GM12878 (cell line): ENCODE measurements around the gene EMX1. TPM values are rescaled to one million over a fixed set of nuclear protein-coding genes. Genes with fewer than 3 reads are reported as not detected.

Source experiments
- ATAC-seq: fragments of 200-7000 bp; cut with Tn5 transposase; 3 replicates; pipeline ENCODE4 v1.9.1; 2020; ENCODE audit warnings: mild to moderate bottlenecking, moderate library complexity
- BruUV-seq: library from RNA; stranded (reverse); fragments of 400-500 nt; replicated peaks from 2 replicates; lab custom pipeline; 2021; lab: Mats Ljungman, UMichigan
- CTCF ChIA-PET: fragments of 300-600 bp; sonication (Branson Sonifier 250); formaldehyde crosslinking; extraction: SDS; loops from one replicate; lab custom pipeline; 2021; ENCODE audit warnings: inconsistent platforms; lab: Yijun Ruan, JAX
- POLR2A ChIA-PET: fragments of 350-600 bp; formaldehyde crosslinking; extraction: SDS; loops from one replicate; lab custom pipeline; 2021; ENCODE audit warnings: inconsistent platforms; lab: Charles Lee
- RAD21 ChIA-PET: fragments of 300-600 bp; sonication (Branson Sonifier 250); formaldehyde crosslinking; loops from one replicate; lab custom pipeline; 2023; ENCODE audit warnings: antibody characterized with exemption; ENCODE audit not compliant: unreplicated experiment; lab: Charles Lee
- SMC1A ChIA-PET: fragments of 300-600 bp; sonication (Branson Sonifier 250); formaldehyde crosslinking; loops from one replicate; lab custom pipeline; 2023; ENCODE audit not compliant: unreplicated experiment, uncharacterized antibody; lab: Charles Lee
- DNase-seq: peaks from one replicate; pipeline ENCODE4 v3.0.0-alpha.2; 2011; ENCODE audit warnings: low read depth, low spot score
- FAIRE-seq: peaks from 3 replicates; lab custom pipeline; 2011; peaks lifted over from hg19 to GRCh38; lab: Jason Lieb, UNC
- H2AFZ ChIP-seq: 2 replicates; pipeline ENCODE4 v1.6.0; 2011; ENCODE audit warnings: low read depth, low read length, control low read depth; ENCODE audit not compliant: control insufficient read depth
- H3K27ac ChIP-seq: 2 replicates; pipeline ENCODE4 v1.5.1; 2011; ENCODE audit warnings: control low read depth; ENCODE audit not compliant: control insufficient read depth, insufficient read depth
- H3K27me3 ChIP-seq, 2 experiments: replicated peaks in 1 of 2; 2 replicates each; pipeline versions ENCODE4 v1.6.0 to v1.6.1; 2011; ENCODE audit warnings: low read length in 1 of 2; ENCODE audit not compliant: control insufficient read depth in 2 of 2, insufficient read depth in 2 of 2
- H3K36me3 ChIP-seq, 2 experiments: 2 replicates each; pipeline ENCODE4 v1.5.1; 2011; ENCODE audit warnings: low read length in 1 of 2; ENCODE audit not compliant: control insufficient read depth in 2 of 2, insufficient read depth in 2 of 2
- H3K4me1 ChIP-seq: 2 replicates; pipeline ENCODE4 v1.6.1; 2011; ENCODE audit warnings: mild to moderate bottlenecking, low read length, moderate library complexity, mixed read lengths; ENCODE audit not compliant: control insufficient read depth, insufficient read depth
- H3K4me2 ChIP-seq: 2 replicates; pipeline ENCODE4 v1.6.0; 2011; ENCODE audit warnings: control low read depth; ENCODE audit not compliant: control insufficient read depth, insufficient read depth
- H3K4me3 ChIP-seq: fragments of 200-600 bp; sonication (generic); 2 replicates; pipeline ENCODE4 v1.5.1; 2016
- H3K79me2 ChIP-seq: 2 replicates; pipeline ENCODE4 v1.6.0; 2011; ENCODE audit warnings: low read length; ENCODE audit not compliant: control insufficient read depth, insufficient read depth
- H3K9ac ChIP-seq: 2 replicates; pipeline ENCODE4 v1.8.0; 2011; ENCODE audit warnings: low read length, control low read depth, mixed read lengths; ENCODE audit not compliant: control insufficient read depth, insufficient read depth
- H3K9me3 ChIP-seq: replicated peaks from 3 replicates; pipeline ENCODE4 v1.5.1; 2011; ENCODE audit warnings: mild to moderate bottlenecking, low read length; ENCODE audit not compliant: control insufficient read depth, insufficient read depth
- H4K20me1 ChIP-seq: 2 replicates; pipeline ENCODE4 v1.6.0; 2011; ENCODE audit not compliant: control insufficient read depth, insufficient read depth
- ATF3 ChIP-seq: IDR thresholded peaks from 2 replicates; pipeline ENCODE4 v1.6.1; 2011; ENCODE audit warnings: low read depth, mild to moderate bottlenecking, low read length, moderate library complexity, borderline replicate concordance; ENCODE audit errors: extremely low read depth
- CHD2 ChIP-seq: IDR thresholded peaks from 2 replicates; pipeline ENCODE4 v1.6.1; 2011; ENCODE audit warnings: low read depth, low read length, improper control_type of control experiment, borderline replicate concordance
- DPF2 ChIP-seq: fragments of 450-650 bp; IDR thresholded peaks from 2 replicates; pipeline ENCODE4 v1.6.1; 2017; ENCODE audit warnings: mild to moderate bottlenecking
- E2F4 ChIP-seq: IDR thresholded peaks from 2 replicates; pipeline ENCODE4 v1.6.1; 2012; ENCODE audit warnings: low read depth, low read length, improper control_type of control experiment
- E2F8 ChIP-seq: fragments of 450-650 bp; IDR thresholded peaks from 2 replicates; pipeline ENCODE4 v1.6.1; 2018; ENCODE audit warnings: mild to moderate bottlenecking, low read depth, moderate library complexity; ENCODE audit not compliant: partially characterized antibody
- EGR1 ChIP-seq, 2 experiments: IDR thresholded peaks; 1 replicate in 1 of 2; 2 replicates in 1 of 2; pipeline ENCODE4 v1.6.1; 2011 to 2012; ENCODE audit warnings: low read depth in 2 of 2, low read length in 2 of 2, borderline replicate concordance in 1 of 2, mild to moderate bottlenecking in 1 of 2, moderate library complexity in 1 of 2
- EP300 ChIP-seq, 2 experiments: fragments of 150-350 bp in 1 of 2; IDR thresholded peaks; 2 replicates each; pipeline ENCODE4 v1.6.1; 2011 to 2012; ENCODE audit warnings: low read depth in 2 of 2, low read length in 2 of 2, borderline replicate concordance in 1 of 2, improper control_type of control experiment in 1 of 2, inconsistent platforms in 1 of 2; ENCODE audit not compliant: control insufficient read depth in 1 of 2
- MEF2A ChIP-seq: IDR thresholded peaks from 2 replicates; pipeline ENCODE4 v1.6.1; 2011; ENCODE audit warnings: low read depth, mild to moderate bottlenecking, low read length, moderate library complexity; ENCODE audit not compliant: insufficient read depth
- NBN ChIP-seq: fragments of 450-650 bp; IDR thresholded peaks from 2 replicates; pipeline ENCODE4 v1.6.1; 2016
- NKRF ChIP-seq: fragments of 450-650 bp; conservative IDR thresholded peaks from 2 replicates; pipeline ENCODE4 v1.6.1; 2017; ENCODE audit warnings: mild to moderate bottlenecking, moderate library complexity
- NR2C1 ChIP-seq: fragments of 450-650 bp; IDR thresholded peaks from 2 replicates; pipeline ENCODE4 v1.6.1; 2017; ENCODE audit warnings: antibody characterized with exemption, mild to moderate bottlenecking, moderate library complexity
- RFX5 ChIP-seq: IDR thresholded peaks from 2 replicates; pipeline ENCODE4 v1.6.1; 2011; ENCODE audit warnings: low read depth, low read length, improper control_type of control experiment
- SIX5 ChIP-seq: IDR thresholded peaks from 2 replicates; pipeline ENCODE4 v1.6.1; 2011; ENCODE audit warnings: mild to moderate bottlenecking, low read depth, low read length, moderate library complexity; ENCODE audit not compliant: severe bottlenecking
- SMC3 ChIP-seq: IDR thresholded peaks from 2 replicates; pipeline ENCODE4 v1.6.1; 2011; ENCODE audit warnings: low read length, improper control_type of control experiment, borderline replicate concordance
- SREBF2 ChIP-seq: IDR thresholded peaks from 2 replicates; pipeline ENCODE4 v1.6.1; 2012; ENCODE audit warnings: mild to moderate bottlenecking, low read length
- ZNF24 ChIP-seq: fragments of 450-650 bp; IDR thresholded peaks from 2 replicates; pipeline ENCODE4 v1.6.1; 2017; ENCODE audit warnings: antibody characterized with exemption, mild to moderate bottlenecking
- ZZZ3 ChIP-seq: IDR thresholded peaks from 2 replicates; pipeline ENCODE4 v1.6.1; 2011; ENCODE audit warnings: low read depth; ENCODE audit not compliant: control insufficient read depth, insufficient read length
- WGBS: methylation state at CpG from one replicate; pipeline ENCODE4 v1.1.6; 2016; ENCODE audit warnings: low lambda C conversion rate; ENCODE audit not compliant: insufficient replicate concordance, insufficient coverage; ENCODE audit errors: missing lambda C conversion rate; 5-methylcytosine and 5-hydroxymethylcytosine counted together
- in situ Hi-C: fragments of 300-500 bp; cut with MboI; formaldehyde crosslinking; loops from 9 replicates; pipeline ENCODE4 v1.14.3; 2018; ENCODE audit warnings: mixed read lengths
- intact Hi-C: fragments of 100-400 bp; cut with micrococcal nuclease; formaldehyde crosslinking; loops from one replicate; pipeline ENCODE4 v1.14.2; 2022; ENCODE audit not compliant: unreplicated experiment
- polyA plus RNA-seq, 11 experiments: library from polyadenylated mRNA; depleted of rRNA in 4 of 11; unstranded in 6 of 11; stranded (reverse) in 5 of 11; fragments of >200 nt; fragmentation: Nextera tagmentation in 4 of 11; fragmentation: Illumina TruSeq in 1 of 11; extraction: Ambion mirVana in 4 of 11; extraction: Trizol in 1 of 11; gene quantifications; 1 replicate in 1 of 11; 2 replicates in 10 of 11; pipeline versions ENCODE4 v1.2.1 to v1.2.3, GENCODE V29; 2011 to 2016; ENCODE audit warnings: inconsistent platforms in 2 of 11, missing spikeins in 2 of 11, low read depth in 1 of 11
- total RNA-seq, 4 experiments: library from RNA; depleted of rRNA in 3 of 4; stranded (reverse); fragments of >200 nt in 3 of 4; fragmentation: Illumina TruSeq in 1 of 4; extraction: Trizol in 1 of 4; gene quantifications; 2 replicates each; pipeline versions ENCODE4 v1.2.1 to v1.2.3, GENCODE V29; 2013 to 2021

EMX1 gene
- total and polyA plus RNA-seq, 10 of the 15 experiments (the other 5 are each of a cell fraction or from before 2014, with no cell fraction given), result 0.07 to 5.1 (median 1.2) TPM; not detected in 1

- ChIA-PET CTCF (interaction anchor here (0.6 to 13.4 kb wide), 13 partner anchors 8 to 203 kb away, joined by 3 to 437 read pairs (median 6); partner anchors contain the start of gene SPR), RAD21 (interaction anchor here (0.6 to 5.5 kb wide), 7 partner anchors 12 to 202 kb away, joined by 3 to 182 read pairs (median 4); partner anchors contain the start of gene EMX1), SMC1A (interaction anchor here (1.3 to 7.5 kb wide), 6 partner anchors 11 to 110 kb away, joined by 3 to 134 read pairs (median 6); partner anchors contain the start of gene SPR), POLR2A (no interaction called here)
- Histone ChIP-seq H3K4me1 (no peaks in the 10 kb centered on the region), H3K4me3 (no peak overlapping the region), H3K27ac (no peak overlapping the region), H3K4me2 (no peak overlapping the region), H4K20me1 (no peaks in the 10 kb centered on the region), H3K9ac (no peak overlapping the region), H3K79me2 (no peaks in the 10 kb centered on the region), H3K9me3 (no peaks in the 10 kb centered on the region), H3K36me3 (no peaks in the 10 kb centered on the region), H2AFZ (no peak overlapping the region), H3K27me3 (no peaks in the 10 kb centered on the region)
- no peak for DNase-seq
- TF ChIP-seq MEF2A, result no peak
- no peak for TF ChIP-seq NR2C1
- no peak for TF ChIP-seq ZNF24
- no peak for TF ChIP-seq ATF3
- TF ChIP-seq NKRF, result no peak
- TF ChIP-seq E2F8, result no peak
- no peak for TF ChIP-seq SMC3
- TF ChIP-seq ZZZ3, result no peak
- no peak for TF ChIP-seq SIX5
- TF ChIP-seq E2F4, result no peak
- no peak for TF ChIP-seq RFX5
- TF ChIP-seq DPF2, result no peak
- no peak for TF ChIP-seq NBN
- TF ChIP-seq SREBF2, result no peak
- no peak for TF ChIP-seq CHD2
- no peak for TF ChIP-seq EGR1 (IDR thresholded peaks at IDR 0.05; ENCODE audit: borderline replicate concordance in 1 of 2, low read depth in 2 of 2, low read length in 2 of 2)
- TF ChIP-seq EP300 (IDR thresholded peaks at IDR 0.05; ENCODE audit: borderline replicate concordance in 1 of 2, control insufficient read depth in 1 of 2, low read depth in 2 of 2, low read length in 2 of 2), result no peak
- ATAC-seq, result no peak
- in situ Hi-C loops, result no loop called here
- 61% methylated on average over 3 of the region's 3 CpGs for WGBS
- intact Hi-C loops, result no loop called here
- BruUV-seq, result no TSS peak
- FAIRE-seq, result no peak
Observed at GRCh38 chr2:72975017-72975416, 57.7 kb downstream of the EMX1 start.
